HEK293T (cell line): ENCODE results near the gene DPP8.
A peak's percentile ranks its signal among the peaks of the same experiment; 100 is the strongest.

Experiments
- CTCF ChIA-PET: fragments of 350-600 bp; formaldehyde crosslinking; extraction: SDS; loops from one replicate; lab custom pipeline; 2021; ENCODE audit warnings: antibody characterized with exemption, inconsistent platforms; lab: Yijun Ruan, JAX
- POLR2A ChIA-PET: fragments of 350-600 bp; formaldehyde crosslinking; extraction: SDS; loops from one replicate; lab custom pipeline; 2020; ENCODE audit warnings: antibody characterized with exemption, inconsistent platforms; lab: Yijun Ruan, JAX
- DNase-seq: peaks from one replicate; pipeline ENCODE4 v3.0.0; 2012; ENCODE audit warnings: mixed read lengths; ENCODE audit errors: extremely low spot score
- ARNT ChIP-seq: fragments of 450-650 bp; IDR thresholded peaks from 2 replicates; pipeline ENCODE4 v1.6.1; 2017; ENCODE audit warnings: mild to moderate bottlenecking
- BHLHE40 ChIP-seq: fragments of 450-650 bp; IDR thresholded peaks from 2 replicates; pipeline ENCODE4 v1.6.1; 2016; ENCODE audit warnings: mild to moderate bottlenecking, moderate library complexity, borderline replicate concordance
- CTBP1 ChIP-seq: fragments of 450-650 bp; IDR thresholded peaks from 2 replicates; pipeline ENCODE4 v1.6.1; 2016; ENCODE audit warnings: borderline replicate concordance
- ELF4 ChIP-seq: fragments of 450-650 bp; IDR thresholded peaks from 2 replicates; pipeline ENCODE4 v1.6.1; 2017; ENCODE audit warnings: antibody characterized with exemption
- FOXA1 ChIP-seq: fragments of 450-650 bp; IDR thresholded peaks from 2 replicates; pipeline ENCODE4 v1.6.1; 2016; ENCODE audit warnings: mild to moderate bottlenecking
- FOXK2 ChIP-seq: fragments of 450-650 bp; IDR thresholded peaks from 2 replicates; pipeline ENCODE4 v1.6.1; 2016; ENCODE audit warnings: mild to moderate bottlenecking
- FOXM1 ChIP-seq: fragments of 450-650 bp; IDR thresholded peaks from 2 replicates; pipeline ENCODE4 v1.6.1; 2017; ENCODE audit warnings: mild to moderate bottlenecking, borderline replicate concordance
- HDGF ChIP-seq: fragments of 450-650 bp; IDR thresholded peaks from 2 replicates; pipeline ENCODE4 v1.6.1; 2017; ENCODE audit warnings: antibody characterized with exemption, borderline replicate concordance
- L3MBTL2 ChIP-seq: fragments of 450-650 bp; conservative IDR thresholded peaks from 2 replicates; pipeline ENCODE4 v1.6.1; 2016; ENCODE audit warnings: mild to moderate bottlenecking
- LEF1 ChIP-seq: fragments of 450-650 bp; IDR thresholded peaks from 2 replicates; pipeline ENCODE4 v1.6.1; 2017; ENCODE audit warnings: mild to moderate bottlenecking, borderline replicate concordance
- NFRKB ChIP-seq: fragments of 450-650 bp; IDR thresholded peaks from 2 replicates; pipeline ENCODE4 v1.6.1; 2016; ENCODE audit warnings: mild to moderate bottlenecking, moderate library complexity
- PKNOX1 ChIP-seq: fragments of 450-650 bp; IDR thresholded peaks from 2 replicates; pipeline ENCODE4 v1.6.1; 2016
- SP1 ChIP-seq: fragments of 450-650 bp; IDR thresholded peaks from 2 replicates; pipeline ENCODE4 v1.6.1; 2017
- SUZ12 ChIP-seq: fragments of 450-650 bp; IDR thresholded peaks from 2 replicates; pipeline ENCODE4 v1.6.1; 2016; ENCODE audit warnings: mild to moderate bottlenecking
- TARDBP ChIP-seq: fragments of 450-650 bp; IDR thresholded peaks from 2 replicates; pipeline ENCODE4 v1.6.1; 2016
- ZNF384 ChIP-seq: fragments of 450-650 bp; IDR thresholded peaks from 2 replicates; pipeline ENCODE4 v1.6.1; 2016

Gene DPP8

GRCh38 chr15:65535192-65535591 lies 17.7 kb upstream of the DPP8 start:
- TF ChIP-seq SUZ12 (no peak), TARDBP (no peak), LEF1 (no peak), L3MBTL2 (no peak), ARNT (no peak), CTBP1 (no peak), ELF4 (no peak), FOXM1 (no peak), ZNF384 (no peak), BHLHE40 (no peak), SP1 (no peak), NFRKB (no peak), FOXK2 (no peak), HDGF (no peak), FOXA1 (no peak)
- no peak for DNase-seq
- ChIA-PET CTCF (no interaction called here), POLR2A (no interaction called here)

GRCh38 chr15:65533057-65533756 lies 15.7 kb upstream of the DPP8 start:
- CTCF ChIA-PET = interaction anchor here (0.7 kb wide), 1 partner anchor 1509 kb away, joined by 7 read pairs; no protein-coding TSS in a partner anchor
- no peak for DNase-seq
- peak; percentile 79; the same call in 1 of the 2 replicates for TF ChIP-seq ZNF384
- TF ChIP-seq FOXM1 = no peak
- no peak for TF ChIP-seq TARDBP
- TF ChIP-seq L3MBTL2 = no peak
- TF ChIP-seq SUZ12 = no peak
- TF ChIP-seq PKNOX1 = peak; percentile 85
- POLR2A ChIA-PET = interaction anchor here (1.0 kb wide), 1 partner anchor 229 kb away, joined by 3 read pairs; the partner anchor contains the start of gene RNU5B-1

GRCh38 chr15:65532738-65533051 lies 15.2 kb upstream of the DPP8 start:
- ChIA-PET POLR2A (interaction anchor here (1.0 kb wide), 1 partner anchor 228 kb away, joined by 3 read pairs; the partner anchor contains the start of gene RNU5B-1), CTCF (no interaction called here)
- no peak for DNase-seq
- 0 out of 2 replicates have a peak, but pooled peaks have one; percentile 28 for TF ChIP-seq L3MBTL2
- TF ChIP-seq ZNF384 = no peak
- TF ChIP-seq CTBP1 = peak; percentile 34; the same call in 1 of the 2 replicates

- DNase-seq = peak; percentile 97
- TF ChIP-seq ELF4 (no peak), CTBP1 (no peak), L3MBTL2 (peak; percentile 93), SP1 (no peak), BHLHE40 (no peak), PKNOX1 (no peak), HDGF (0 out of 2 replicates have a peak, but pooled peaks have one; percentile 74), TARDBP (no peak), LEF1 (0 out of 2 replicates have a peak, but pooled peaks have one; percentile 9), FOXM1 (no peak), ZNF384 (no peak), ARNT (no peak; the same call in 1 of the 2 replicates), FOXA1 (no peak), FOXK2 (no peak), NFRKB (no peak), SUZ12 (no peak)
- CTCF ChIA-PET = interaction anchor here (0.7 to 1.0 kb wide), 4 partner anchors 12 to 233 kb away, joined by 3 to 4 read pairs (median 4); no protein-coding TSS in a partner anchor
- POLR2A ChIA-PET = interaction anchor here (0.8 to 2.7 kb wide), 14 partner anchors 8 to 340 kb away, joined by 3 to 13 read pairs (median 5); partner anchors contain the start of genes IGDCC4 and INTS14
Measured at GRCh38 chr15:65530318-65531111, 13.0 kb upstream of the DPP8 start, which contains the start of gene HACD3. Gene HACD3 (plus strand): TSS chr15:65530463. CDS start chr15:65530632, 169 bp downstream.

GRCh38 chr15:65529762-65530317 lies 12.4 kb upstream of the DPP8 start:
- ChIA-PET POLR2A (interaction anchor here (0.9 to 2.7 kb wide), 12 partner anchors 8 to 341 kb away, joined by 3 to 13 read pairs (median 6); partner anchors contain the start of genes IGDCC4, INTS14 and RAB11A), CTCF (interaction anchor here (1.3 kb wide), 1 partner anchor 759 kb away, joined by 3 read pairs; no protein-coding TSS in a partner anchor)
- DNase-seq = no peak
- TF ChIP-seq TARDBP = no peak
- peak; percentile 59 for TF ChIP-seq PKNOX1
- no peak for TF ChIP-seq FOXK2
